NCI-H1048 (cell line): ENCODE data around the gene KCNK7.

ENCODE experiments used
- DNase-seq: peaks from one replicate; lab custom pipeline; 2025; lab: John Stamatoyannopoulos, UW

The KCNK7 gene

DNA sequence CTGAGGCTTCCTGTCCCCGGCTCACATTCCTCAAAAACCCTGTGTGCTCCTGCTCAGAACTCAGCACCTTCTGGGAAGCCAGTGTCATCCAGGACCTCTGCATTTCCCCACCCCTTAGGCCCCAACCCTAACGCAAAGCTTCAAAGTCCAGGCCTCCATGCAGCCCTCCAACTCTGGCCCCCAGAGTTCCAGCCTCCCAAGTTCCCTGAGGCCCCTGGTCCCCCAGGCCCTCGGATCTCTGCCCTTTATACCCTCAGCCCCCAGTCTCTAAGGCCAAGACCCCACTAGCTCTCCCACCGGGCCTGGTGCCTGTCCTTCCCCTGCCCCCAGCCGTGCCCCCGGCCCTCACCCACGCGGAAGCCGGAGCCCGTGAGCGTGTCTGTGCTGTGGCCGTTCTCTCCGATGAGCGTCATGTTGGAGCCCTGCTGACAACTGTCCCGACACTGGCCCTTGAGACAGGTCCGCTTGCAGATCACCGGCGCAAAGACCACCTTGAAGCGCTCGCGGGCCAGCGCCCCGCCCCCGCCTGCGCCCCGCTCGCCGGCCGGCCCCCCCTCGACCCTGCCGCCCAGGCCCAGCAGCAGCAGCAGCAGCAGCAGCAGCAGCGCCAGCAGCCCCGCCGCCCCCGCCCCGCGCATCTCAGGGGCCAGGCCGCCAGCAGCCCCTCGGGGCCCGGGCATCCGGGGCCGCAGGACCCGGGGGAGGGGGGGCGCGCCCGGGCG lies 38.2 kb downstream of the KCNK7 start:
- DNase-seq, result no peak

- no peak for DNase-seq
Observed at GRCh38 chr11:65556470-65557279, 38.9 kb downstream of the KCNK7 start.

- DNase-seq, result no peak
Observed at GRCh38 chr11:65555693-65556231, 39.8 kb downstream of the KCNK7 start.

GRCh38 chr11:65554842-65555430 lies 40.7 kb downstream of the KCNK7 start:
- no peak for DNase-seq

DNA sequence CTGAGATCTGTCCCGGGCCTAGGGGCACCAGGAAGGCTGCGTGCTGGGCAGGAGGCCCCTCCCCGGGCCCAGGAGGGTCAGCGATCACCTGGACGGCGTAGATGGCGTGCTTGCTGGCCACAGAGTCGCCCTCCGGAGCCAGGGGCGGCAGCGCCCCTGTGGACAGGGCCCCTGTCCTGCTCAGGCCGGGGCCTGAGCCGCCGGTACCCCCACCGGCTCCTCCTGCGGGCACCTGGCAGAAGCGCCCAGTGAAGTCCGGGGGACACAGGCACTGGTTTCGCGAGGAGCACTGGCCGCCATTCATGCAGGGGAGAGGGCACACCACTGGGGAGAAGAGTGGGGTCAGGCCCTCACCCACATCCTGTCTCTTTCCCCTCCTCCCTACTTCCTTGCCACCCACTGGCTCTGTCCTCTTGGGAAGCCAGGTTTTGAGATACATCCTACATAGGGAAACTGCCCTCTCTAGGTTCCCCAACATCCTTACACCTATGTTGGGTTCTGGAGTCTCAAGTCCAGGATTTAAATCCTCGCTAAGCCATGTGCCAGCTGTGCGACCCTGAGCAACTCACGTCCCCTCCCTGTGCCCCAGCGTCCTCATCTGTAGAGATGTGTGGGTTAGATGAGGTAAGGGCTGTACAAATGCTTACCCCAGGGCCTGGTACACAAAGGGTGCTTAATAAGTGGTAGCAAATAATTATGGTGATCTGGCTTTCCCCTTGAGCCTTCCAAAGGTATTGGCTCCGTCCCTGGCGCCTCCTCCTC lies 41.4 kb downstream of the KCNK7 start:
- DNase-seq, result no peak

GRCh38 chr11:65553301-65554001 lies 42.1 kb downstream of the KCNK7 start:
- no peak for DNase-seq

GRCh38 chr11:65552388-65552951 lies 43.1 kb downstream of the KCNK7 start:
- no peak for DNase-seq

GRCh38 chr11:65551572-65552387 lies 43.8 kb downstream of the KCNK7 start:
- no peak for DNase-seq

GRCh38 chr11:65549096-65549495 lies 46.5 kb downstream of the KCNK7 start:
- no peak for DNase-seq

GRCh38 chr11:65548395-65548794 lies 47.2 kb downstream of the KCNK7 start:
- no peak for DNase-seq

- no peak for DNase-seq
Observed at GRCh38 chr11:65547446-65548125, 48.0 kb downstream of the KCNK7 start.

DNA sequence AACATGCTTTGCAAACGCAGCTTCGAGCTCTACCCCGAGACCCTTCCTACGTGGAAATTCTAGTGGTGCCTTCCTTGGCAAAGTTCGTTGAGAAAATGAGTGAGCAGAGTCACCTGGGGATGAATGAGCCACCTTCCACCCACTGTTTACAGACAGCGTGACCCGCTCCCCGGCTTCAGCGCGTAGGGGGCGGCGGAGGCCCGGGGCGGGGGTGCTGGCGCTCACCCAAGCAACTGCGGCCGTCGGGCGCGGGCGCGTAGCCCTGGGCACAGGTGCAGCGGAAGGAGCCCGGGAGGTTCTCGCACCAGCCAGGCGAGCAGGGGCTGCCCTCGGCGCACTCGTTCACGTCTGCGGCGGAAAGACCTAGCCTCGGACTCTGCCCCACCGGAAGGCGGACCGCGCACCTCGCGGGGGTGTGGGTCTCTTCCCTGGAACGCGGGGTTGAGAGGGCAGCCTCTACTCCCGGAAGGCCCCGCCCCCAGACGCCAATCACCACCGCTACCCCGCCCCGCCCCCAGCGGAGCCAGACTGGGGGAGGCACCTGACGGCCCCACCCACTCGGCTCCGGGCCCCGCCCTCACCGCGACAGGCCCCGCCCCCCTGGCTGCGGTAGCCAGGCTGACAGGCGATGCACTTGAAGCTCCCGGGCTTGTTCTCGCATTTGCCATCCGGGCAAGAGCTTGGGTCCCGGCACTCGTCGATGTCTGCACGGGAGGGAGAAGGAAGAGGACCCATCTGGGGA lies 49.2 kb downstream of the KCNK7 start:
- DNase-seq, result peak; percentile 82

- no peak for DNase-seq
Observed at GRCh38 chr11:65545853-65546216, 49.8 kb downstream of the KCNK7 start.
